Stimulated activated effector memory CD8-positive, alpha-beta T cell treated with anti-CD3 and anti-CD28 coated beads, Interleukin-12 subunit alpha, Interleukin-12 subunit beta, amount 100 ng/mL, for 72 hours (primary cell): ENCODE results near the gene ACSL6.
A peak's percentile ranks its signal among the peaks of the same experiment; 100 is the strongest.

Experiments
- ATAC-seq: fragments of 150-1000 bp; cut with Tn5 transposase; 2 replicates; pipeline ENCODE4 v1.10.0; 2021
- DNase-seq, 2 donors: peaks; one replicate each; pipeline ENCODE4 v3.0.0; 2021 to 2022; ENCODE audit warnings: low spot score in 2 of 2
- H3K27ac Mint-ChIP-seq: one replicate; pipeline ENCODE4 v1.8.0; 2022; ENCODE audit warnings: mild to moderate bottlenecking, mixed read lengths
- H3K36me3 Mint-ChIP-seq: one replicate; pipeline ENCODE4 v1.8.0; 2022; ENCODE audit warnings: mild to moderate bottlenecking, mixed read lengths
- H3K4me1 Mint-ChIP-seq: one replicate; pipeline ENCODE4 v1.8.0; 2022; ENCODE audit warnings: mixed read lengths
- H3K4me3 Mint-ChIP-seq: one replicate; pipeline ENCODE4 v1.8.0; 2022; ENCODE audit warnings: mild to moderate bottlenecking, mixed read lengths
- H3K9me3 Mint-ChIP-seq: one replicate; pipeline ENCODE4 v1.8.0; 2022; ENCODE audit warnings: mixed read lengths

ACSL6 gene

DNA sequence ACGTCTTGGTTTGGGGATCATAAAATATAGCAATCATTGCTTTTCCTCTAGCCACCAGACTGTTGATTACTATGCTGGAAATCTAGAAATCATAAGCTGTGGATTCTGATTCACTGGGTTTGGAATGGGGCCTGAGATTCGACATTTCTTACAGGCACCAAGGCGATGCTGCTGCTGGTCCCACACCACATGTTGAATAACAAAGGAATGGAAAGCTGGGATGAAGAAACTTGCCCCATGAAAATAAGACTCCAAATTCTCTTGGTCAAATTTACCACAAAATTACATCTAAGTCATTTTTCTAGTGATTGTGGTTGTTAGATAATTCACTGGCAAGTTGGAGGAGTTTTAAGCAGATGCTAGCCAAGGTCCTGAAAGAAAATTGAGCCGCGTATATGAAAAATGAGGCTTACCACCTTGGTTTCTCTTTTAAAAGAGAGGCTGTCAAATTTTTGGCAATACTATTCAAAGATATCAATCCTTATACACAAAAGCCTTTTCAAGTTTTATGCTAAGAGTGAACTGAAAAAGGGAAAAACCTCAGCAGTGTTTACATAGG lies 43.0 kb downstream of the ACSL6 start:
- peak in 1 of 2 donors; percentile 13 for DNase-seq
- H3K36me3 Mint-ChIP-seq: peaks cover 5% of the 10 kb centered on the region
- no peak overlapping the region for H3K4me3 Mint-ChIP-seq
- ATAC-seq: no peak
- no peak overlapping the region for H3K27ac Mint-ChIP-seq
- peaks cover 9% of the 10 kb centered on the region for H3K4me1 Mint-ChIP-seq
- no peaks in the 10 kb centered on the region for H3K9me3 Mint-ChIP-seq

DNA sequence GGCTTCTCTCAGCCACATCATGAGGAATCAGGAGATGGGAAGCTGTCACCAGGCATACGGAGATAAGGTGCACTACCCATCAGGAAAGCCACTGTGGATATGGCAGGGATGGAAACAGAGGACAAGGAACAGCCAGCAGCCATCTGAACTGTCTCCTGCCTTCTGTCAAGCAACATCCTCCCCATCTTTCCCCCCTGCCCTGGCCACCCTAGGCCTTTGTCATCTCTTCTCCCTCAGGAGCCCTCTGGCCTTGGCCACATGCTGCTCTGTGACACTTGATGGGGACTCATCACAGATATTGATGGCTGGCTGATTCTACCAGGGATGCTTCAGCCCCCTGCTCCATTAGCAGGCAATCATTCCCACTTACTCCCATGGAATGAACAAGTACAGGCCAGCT lies 44.9 kb downstream of the ACSL6 start:
- no peak for ATAC-seq
- no peaks in the 10 kb centered on the region for H3K9me3 Mint-ChIP-seq
- H3K4me3 Mint-ChIP-seq: no peak overlapping the region
- no peak overlapping the region for H3K27ac Mint-ChIP-seq
- peaks cover 5% of the 10 kb centered on the region for H3K36me3 Mint-ChIP-seq
- no peak for DNase-seq
- no peaks in the 10 kb centered on the region for H3K4me1 Mint-ChIP-seq

DNA sequence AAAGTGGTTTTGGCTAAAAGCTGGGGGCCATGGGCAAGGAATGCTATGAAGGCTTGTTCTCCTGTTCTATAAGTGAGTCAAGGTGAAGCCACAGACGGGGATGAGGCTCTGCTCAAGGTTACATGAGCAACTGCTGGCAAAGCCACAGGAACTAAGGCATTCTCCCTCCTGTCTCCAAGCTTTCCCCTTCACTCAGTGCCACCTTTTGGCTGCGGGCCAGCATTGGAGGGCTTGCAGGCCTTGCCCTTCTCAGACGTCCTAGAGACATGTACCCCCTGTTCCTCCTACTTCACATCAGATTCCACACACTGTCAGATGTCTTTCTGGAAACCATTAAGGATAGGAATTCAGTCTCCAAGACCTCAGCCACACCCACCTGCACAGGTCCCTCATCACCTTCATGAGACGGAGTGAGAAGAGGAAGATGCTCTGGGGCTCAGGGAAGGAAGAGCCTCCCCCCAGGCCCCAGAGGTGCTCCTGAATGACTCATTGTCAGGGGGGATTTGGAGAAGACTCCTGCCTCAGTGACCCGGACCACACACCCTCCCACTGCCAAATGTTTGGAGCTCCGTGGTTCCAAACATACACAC lies 45.5 kb downstream of the ACSL6 start:
- H3K27ac Mint-ChIP-seq: no peak overlapping the region
- no peaks in the 10 kb centered on the region for H3K9me3 Mint-ChIP-seq
- peaks cover 5% of the 10 kb centered on the region for H3K36me3 Mint-ChIP-seq
- no peak overlapping the region for H3K4me3 Mint-ChIP-seq
- DNase-seq (peak in 1 of 2 donors; percentile 30), ATAC-seq (no peak)
- no peaks in the 10 kb centered on the region for H3K4me1 Mint-ChIP-seq

DNA sequence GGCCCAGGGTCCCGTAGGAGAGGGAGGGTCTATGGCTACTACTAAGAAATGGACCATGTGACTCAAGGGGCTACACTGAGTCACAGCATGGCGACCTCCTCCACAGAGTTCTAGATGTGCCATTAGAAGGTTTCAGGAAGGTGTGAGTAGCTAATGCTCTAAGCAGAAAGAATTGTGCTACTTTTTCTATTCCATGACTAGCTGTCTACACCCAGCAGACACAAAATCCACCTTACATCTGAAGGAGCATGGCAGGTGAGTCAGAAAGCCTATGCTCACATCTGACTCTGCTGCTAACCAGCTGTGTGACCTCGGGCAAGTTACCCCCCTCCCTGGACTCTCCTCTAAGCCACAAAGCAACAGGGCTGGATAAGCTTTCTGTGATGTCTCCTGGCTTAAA lies 51.6 kb downstream of the ACSL6 start:
- H3K4me1 Mint-ChIP-seq: peaks cover 10% of the 10 kb centered on the region
- H3K9me3 Mint-ChIP-seq: no peaks in the 10 kb centered on the region
- no peak overlapping the region for H3K4me3 Mint-ChIP-seq
- peak overlapping the region; percentile 20 for H3K27ac Mint-ChIP-seq
- ATAC-seq: peak; percentile 90
- DNase-seq: no peak
- H3K36me3 Mint-ChIP-seq: peaks cover 1% of the 10 kb centered on the region

DNA sequence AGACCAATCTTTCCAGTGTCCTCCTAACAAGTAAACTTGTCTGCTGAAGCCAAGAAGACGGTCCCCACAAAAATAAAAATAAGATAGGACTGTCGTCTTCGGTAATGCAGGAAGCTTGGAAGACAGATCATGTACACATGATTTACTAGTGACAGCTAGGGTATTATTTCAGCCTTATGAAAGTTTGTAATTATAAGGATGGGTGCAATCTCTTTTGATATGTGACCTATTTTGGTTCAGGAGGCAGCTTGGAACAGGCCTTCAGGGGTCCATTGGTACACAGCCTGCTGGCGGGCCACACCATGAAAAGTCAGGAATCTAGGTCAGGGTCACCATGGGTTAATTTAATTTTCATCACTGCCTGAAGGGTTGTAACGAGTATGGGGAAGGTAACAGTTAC lies 52.3 kb downstream of the ACSL6 start:
- no peak overlapping the region for H3K4me3 Mint-ChIP-seq
- H3K4me1 Mint-ChIP-seq: peaks cover 17% of the 10 kb centered on the region
- H3K27ac Mint-ChIP-seq: no peak overlapping the region
- H3K9me3 Mint-ChIP-seq: no peaks in the 10 kb centered on the region
- DNase-seq (no peak), ATAC-seq (no peak)
- H3K36me3 Mint-ChIP-seq: peaks cover 6% of the 10 kb centered on the region

DNA sequence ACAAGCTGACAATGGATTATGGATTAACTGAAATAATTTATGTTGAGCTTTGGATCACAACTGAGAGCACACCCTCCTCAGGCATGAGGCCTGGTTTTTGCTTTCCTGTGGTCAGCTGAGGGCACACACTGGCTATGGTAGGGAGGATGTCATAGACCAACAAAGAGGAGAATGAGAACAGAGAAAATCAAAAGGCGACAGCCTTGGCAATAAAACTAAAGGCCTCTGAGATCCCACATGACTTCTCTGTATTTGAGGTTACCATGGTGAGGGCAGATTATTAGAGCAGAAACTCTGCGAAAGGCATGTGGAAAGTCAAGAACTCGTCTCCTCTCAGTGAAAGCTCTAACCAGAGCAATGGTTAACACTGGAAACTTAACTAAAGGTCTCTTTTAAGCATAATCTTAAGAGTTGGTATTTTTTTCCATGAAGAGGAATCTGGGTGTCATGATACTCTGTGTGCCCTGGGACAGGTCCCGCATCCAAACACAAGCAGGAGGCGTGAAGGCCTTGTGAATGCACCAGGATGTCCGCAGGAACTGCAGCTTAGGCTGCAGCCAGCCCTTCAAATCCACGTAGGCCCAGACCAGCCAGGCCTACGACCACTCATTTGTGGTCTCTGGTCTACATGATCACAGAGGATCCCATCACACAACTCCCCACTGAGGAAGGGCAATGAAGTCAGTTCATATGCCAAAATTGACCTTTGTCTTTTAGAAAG lies 53.6 kb downstream of the ACSL6 start:
- H3K36me3 Mint-ChIP-seq: peaks cover 6% of the 10 kb centered on the region
- H3K9me3 Mint-ChIP-seq: no peaks in the 10 kb centered on the region
- no peak overlapping the region for H3K27ac Mint-ChIP-seq
- ATAC-seq (no peak), DNase-seq (no peak)
- H3K4me1 Mint-ChIP-seq: peaks cover 20% of the 10 kb centered on the region
- no peak overlapping the region for H3K4me3 Mint-ChIP-seq

DNA sequence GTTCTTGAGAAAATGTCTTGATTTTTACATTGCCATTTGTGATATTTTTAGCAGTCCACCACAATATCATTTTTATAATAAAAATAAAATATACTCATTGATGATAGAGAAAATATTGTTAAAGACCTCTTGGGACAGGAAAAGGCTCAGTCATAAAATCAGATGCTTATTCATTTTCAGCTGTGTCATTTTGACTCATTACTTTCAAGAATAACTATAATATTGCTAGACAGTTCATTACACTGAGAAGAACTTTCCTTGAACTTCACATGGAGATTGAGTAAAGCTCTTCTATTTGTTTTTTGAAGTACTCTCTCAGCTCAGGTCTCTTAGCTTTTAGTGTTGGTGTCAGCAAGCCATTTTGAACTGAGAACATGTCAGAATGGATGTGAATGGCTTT lies 57.5 kb downstream of the ACSL6 start:
- no peak for DNase-seq
- H3K27ac Mint-ChIP-seq: no peak overlapping the region
- peaks cover 10% of the 10 kb centered on the region for H3K4me1 Mint-ChIP-seq
- no peaks in the 10 kb centered on the region for H3K9me3 Mint-ChIP-seq
- peaks cover 6% of the 10 kb centered on the region for H3K36me3 Mint-ChIP-seq
- H3K4me3 Mint-ChIP-seq: no peak overlapping the region
- ATAC-seq: peak; percentile 92

DNA sequence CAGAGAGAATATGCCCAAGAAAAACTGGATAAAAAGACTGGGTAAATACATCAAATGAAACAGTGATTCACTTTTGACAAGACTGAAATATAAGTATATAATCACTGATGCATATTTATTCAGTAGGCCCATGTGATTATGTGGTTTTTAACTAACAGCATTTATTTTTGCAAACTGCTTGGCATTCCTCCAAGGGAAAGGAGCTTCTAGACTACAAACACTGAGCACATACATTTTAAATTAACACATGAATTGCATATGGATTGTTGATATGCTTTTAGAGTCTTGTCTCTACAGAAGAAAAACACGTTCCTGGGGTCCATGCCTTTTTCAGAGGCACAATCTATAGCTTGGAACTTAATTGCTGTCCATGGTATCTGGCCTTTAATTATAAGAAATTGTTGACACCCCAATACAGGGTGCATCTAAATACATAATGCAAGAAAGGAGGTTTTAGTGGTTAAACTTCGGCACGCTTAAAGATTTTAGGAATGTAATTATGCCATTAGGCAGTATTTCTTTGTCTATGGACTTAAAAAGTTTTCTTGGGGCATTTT lies 59.1 kb downstream of the ACSL6 start:
- Mint-ChIP-seq H3K36me3 (peaks cover 6% of the 10 kb centered on the region), H3K4me3 (no peak overlapping the region), H3K4me1 (peaks cover 10% of the 10 kb centered on the region), H3K27ac (no peak overlapping the region), H3K9me3 (no peaks in the 10 kb centered on the region)
- DNase-seq (no peak), ATAC-seq (no peak)

DNA sequence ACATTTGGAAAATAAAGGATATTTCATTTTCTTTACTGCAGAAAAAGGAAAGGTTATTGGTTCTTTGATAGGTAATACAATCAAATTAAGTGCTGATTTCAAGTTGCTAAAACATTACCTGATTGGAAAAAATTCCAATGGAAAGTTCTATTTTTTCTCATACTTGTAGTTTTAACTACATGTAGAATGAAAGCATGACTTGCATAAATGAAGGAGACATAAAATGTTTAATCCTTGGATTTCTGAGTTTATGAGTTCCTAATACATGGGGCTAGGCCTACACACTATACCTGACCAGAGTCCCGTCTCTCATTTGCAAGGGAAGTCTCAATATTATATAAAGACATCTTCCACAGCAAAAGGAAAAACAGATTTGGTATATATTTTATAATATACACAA lies 60.8 kb downstream of the ACSL6 start:
- ATAC-seq (no peak), DNase-seq (no peak)
- H3K4me3 Mint-ChIP-seq: no peak overlapping the region
- H3K36me3 Mint-ChIP-seq: peaks cover 6% of the 10 kb centered on the region
- H3K27ac Mint-ChIP-seq: no peak overlapping the region
- H3K4me1 Mint-ChIP-seq: peaks cover 10% of the 10 kb centered on the region
- H3K9me3 Mint-ChIP-seq: no peaks in the 10 kb centered on the region

DNA sequence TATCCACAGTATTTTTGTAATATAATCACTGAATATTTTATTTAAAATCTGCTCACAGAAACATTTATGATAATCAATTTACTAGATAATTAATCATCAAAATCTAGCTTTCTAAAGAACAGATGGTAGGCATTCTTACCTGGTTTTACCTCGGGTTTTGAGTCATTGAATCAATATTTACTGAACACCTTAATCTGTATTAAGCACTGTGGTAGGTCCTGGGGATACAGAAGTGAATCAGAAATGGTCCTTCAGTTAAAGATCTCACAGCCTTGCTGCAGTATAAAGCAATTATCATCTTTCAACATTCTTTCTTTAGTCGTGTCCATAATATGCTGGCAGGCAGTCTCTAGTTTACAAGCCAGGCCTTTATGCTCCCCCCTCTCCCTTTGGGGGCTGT lies 64.0 kb downstream of the ACSL6 start:
- Mint-ChIP-seq H3K9me3 (no peaks in the 10 kb centered on the region), H3K4me3 (no peak overlapping the region), H3K27ac (no peak overlapping the region), H3K4me1 (no peaks in the 10 kb centered on the region), H3K36me3 (no peaks in the 10 kb centered on the region)
- ATAC-seq (no peak), DNase-seq (no peak)

DNA sequence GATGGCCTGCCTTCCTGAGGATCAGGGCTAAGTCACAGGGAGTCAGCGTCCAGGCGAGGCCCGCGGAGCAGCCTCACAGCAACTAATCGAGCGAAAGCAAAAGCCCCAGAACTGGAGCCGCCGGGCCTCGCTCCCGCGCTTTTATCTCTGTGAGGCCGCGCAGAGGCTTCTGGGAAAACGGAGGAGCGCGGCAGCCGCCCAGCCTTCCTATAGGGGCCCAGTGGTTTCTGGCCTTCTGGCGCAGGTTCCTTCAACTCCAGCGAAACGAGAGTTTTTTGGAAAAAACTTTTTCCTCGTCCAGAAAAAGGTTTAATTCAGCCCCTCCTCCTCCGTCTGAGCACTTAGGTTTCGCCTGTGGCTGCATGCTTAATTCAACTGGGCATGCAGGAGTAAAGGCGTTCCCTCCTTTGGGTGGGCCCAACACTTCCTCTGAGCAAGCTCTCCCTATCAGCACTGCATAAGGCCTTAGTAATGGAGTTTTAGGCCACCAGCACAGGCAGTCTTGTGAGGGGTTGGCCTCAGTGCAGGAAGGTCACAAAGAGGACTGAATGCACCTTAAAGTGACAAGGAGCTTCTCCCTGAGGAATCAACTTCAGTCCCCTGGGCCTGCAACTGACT lies 65.8 kb downstream of the ACSL6 start, which contains the start of gene MEIKIN:
Gene MEIKIN (minus strand): TSS at position 113 of the 618 bp plus-strand sequence. CDS start 158 bp downstream, outside the sequence.
- ATAC-seq: no peak
- no peak for DNase-seq
- no peaks in the 10 kb centered on the region for H3K36me3 Mint-ChIP-seq
- no peak within 1 kb of the TSS for H3K4me3 Mint-ChIP-seq
- no peaks in the 10 kb centered on the region for H3K4me1 Mint-ChIP-seq
- H3K27ac Mint-ChIP-seq: no peak within 1 kb of the TSS
- no peaks in the 10 kb centered on the region for H3K9me3 Mint-ChIP-seq

DNA sequence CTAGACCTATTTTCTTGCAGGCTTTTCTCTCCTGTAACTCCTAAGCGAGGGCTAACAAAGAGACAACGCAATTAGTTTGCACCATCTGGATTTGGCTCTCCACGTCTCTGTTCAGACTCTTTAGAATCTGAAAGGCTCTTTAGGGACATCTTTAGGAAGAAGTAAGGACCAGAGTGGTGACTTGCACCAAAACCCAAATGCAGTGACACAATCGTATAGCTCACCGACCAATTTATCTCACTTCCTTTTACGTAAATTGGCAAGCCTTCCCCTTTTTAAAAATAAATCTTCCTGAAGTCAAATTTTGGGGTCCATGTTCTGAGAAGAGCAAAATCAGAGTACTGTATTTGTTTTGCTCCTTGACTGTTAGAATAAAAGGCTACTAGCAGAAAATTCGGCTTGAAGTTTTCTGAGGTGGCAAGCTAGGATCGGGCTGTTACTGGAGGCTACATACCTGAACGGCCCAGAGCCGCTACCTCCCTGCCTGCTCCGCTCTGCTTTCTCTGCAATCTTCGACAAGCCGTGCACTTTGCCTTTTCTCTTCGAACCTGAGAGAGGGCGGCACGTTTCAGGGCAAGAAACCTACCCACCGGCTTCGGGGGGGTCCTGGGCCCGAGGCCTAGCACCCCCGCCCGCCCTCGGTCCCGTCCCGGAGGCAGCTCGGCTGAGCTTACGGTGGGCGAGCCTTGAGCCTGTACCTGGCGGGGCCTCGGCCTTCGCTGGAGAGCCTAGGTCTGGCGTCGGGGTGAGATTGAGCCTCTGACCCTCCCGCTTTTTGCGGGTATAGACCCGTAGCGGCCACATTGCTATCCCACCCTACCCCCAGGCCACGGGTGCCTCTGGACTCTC lies 66.5 kb downstream of the ACSL6 start:
- DNase-seq (no peak), ATAC-seq (no peak)

DNA sequence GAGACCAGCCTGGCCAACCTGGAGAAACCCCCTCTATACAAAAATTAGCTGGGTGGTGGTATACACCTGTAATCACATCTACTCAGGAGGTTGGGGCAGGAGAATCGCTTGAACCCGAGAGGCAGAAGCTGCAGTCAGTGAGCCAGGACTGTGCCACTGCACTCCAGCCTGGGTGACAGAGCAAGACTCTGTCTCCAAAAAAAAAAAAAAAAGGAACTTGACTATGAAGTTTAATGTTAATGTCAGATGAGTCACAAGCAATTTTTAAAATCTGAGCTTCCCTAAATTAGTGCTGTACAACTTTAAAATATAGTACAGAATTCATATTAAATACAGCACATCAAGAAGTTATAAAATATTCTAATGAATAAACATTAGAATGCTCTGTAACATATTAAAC lies 67.5 kb downstream of the ACSL6 start:
- H3K36me3 Mint-ChIP-seq: no peaks in the 10 kb centered on the region
- no peak for DNase-seq
- ATAC-seq: no peak
- H3K27ac Mint-ChIP-seq: no peak overlapping the region
- H3K9me3 Mint-ChIP-seq: no peaks in the 10 kb centered on the region
- no peak overlapping the region for H3K4me3 Mint-ChIP-seq
- H3K4me1 Mint-ChIP-seq: no peaks in the 10 kb centered on the region

More for the DNA sequence above, 66.5 kb downstream of the ACSL6 start:
- no peak overlapping the region for H3K27ac Mint-ChIP-seq
- no peaks in the 10 kb centered on the region for H3K9me3 Mint-ChIP-seq
- no peaks in the 10 kb centered on the region for H3K36me3 Mint-ChIP-seq
- no peaks in the 10 kb centered on the region for H3K4me1 Mint-ChIP-seq
- H3K4me3 Mint-ChIP-seq: no peak overlapping the region

DNA sequence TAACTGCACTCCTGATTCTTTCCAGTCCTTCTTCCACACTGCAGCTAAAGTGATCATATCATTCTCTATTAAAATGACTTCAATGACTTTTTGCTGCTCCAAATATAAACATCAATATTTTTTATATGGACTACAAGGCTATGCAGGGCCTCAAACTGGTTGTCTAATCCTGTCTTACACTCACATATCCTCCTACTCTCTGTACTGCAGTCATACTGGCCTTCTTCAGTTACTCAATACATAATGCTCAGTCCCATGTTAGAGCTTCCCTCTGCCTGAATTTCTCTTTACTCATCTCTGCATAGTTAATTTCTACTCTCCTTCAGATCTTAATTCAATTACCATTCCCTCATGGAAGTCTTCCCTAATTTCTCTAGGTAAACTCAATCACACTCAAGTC lies 69.4 kb downstream of the ACSL6 start:
- Mint-ChIP-seq H3K27ac (no peak overlapping the region), H3K4me3 (no peak overlapping the region), H3K4me1 (no peaks in the 10 kb centered on the region), H3K9me3 (no peaks in the 10 kb centered on the region), H3K36me3 (no peaks in the 10 kb centered on the region)
- ATAC-seq: no peak
- DNase-seq: no peak
